Prostate gland (tissue), 2 donors: ENCODE results near the gene SMYD3.

ENCODE experiments used
- POLR2A ChIP-seq: fragments of 450-650 bp; IDR thresholded peaks from one replicate; pipeline ENCODE4 v1.6.1; 2016; ENCODE audit warnings: antibody characterized with exemption, mild to moderate bottlenecking
- POLR2AphosphoS5 ChIP-seq: sonication (generic); formaldehyde crosslinking; IDR thresholded peaks from one replicate; pipeline ENCODE4 v1.6.1; 2017; ENCODE audit warnings: antibody characterized with exemption
- TF ChIP-seq, protein P1 (sequence below), 4 experiments: fragments of 200-600 bp in 2 of 4; fragments of 450-650 bp in 2 of 4; sonication (generic) in 2 of 4; IDR thresholded peaks; 1 replicate in 3 of 4; 2 replicates in 1 of 4; pipeline ENCODE4 v1.5.1; 2016 to 2019; ENCODE audit warnings: antibody characterized with exemption in 4 of 4, mild to moderate bottlenecking in 2 of 4, moderate library complexity in 2 of 4

DNA sequence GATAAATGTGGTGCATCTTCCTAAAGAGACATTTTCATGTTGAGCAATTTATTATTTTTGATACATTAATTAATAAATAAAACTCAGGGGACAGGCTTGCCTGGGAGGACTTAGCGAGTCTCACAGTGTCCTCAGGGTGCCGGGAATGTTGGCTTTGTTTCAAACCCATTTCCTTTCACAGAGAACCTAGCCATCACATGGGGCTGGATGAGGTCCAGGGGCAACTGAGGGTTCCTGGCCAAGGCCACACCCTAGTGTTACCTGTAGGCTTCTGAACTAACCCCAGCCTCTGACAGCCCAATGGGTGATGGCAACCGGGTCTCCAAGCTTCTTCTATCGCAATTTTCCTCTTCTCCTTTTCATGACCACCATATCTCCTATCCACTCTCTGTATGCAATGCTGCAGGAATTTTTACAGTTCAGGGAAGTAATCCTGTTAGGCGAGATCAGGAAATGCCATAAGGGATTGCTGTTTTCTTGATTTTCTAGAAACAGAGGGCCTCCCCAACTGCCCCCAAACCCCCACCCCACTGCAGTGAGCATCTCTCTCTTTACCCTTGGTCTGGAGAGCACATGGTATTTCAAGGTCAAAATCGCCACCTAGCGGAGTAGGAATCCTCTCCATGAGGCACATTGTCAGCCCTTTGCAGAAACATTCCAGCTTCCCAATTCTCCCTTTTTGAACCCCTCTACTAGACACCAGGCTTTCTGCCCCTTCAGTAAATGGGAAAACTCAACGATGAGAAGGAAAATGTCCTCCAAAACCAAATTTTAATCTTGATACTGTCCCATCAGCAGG, 22.1 kb upstream of the SMYD3 start:
- no peak for TF ChIP-seq POLR2AphosphoS5
- TF ChIP-seq POLR2A = no peak
- TF ChIP-seq, protein P1, sequence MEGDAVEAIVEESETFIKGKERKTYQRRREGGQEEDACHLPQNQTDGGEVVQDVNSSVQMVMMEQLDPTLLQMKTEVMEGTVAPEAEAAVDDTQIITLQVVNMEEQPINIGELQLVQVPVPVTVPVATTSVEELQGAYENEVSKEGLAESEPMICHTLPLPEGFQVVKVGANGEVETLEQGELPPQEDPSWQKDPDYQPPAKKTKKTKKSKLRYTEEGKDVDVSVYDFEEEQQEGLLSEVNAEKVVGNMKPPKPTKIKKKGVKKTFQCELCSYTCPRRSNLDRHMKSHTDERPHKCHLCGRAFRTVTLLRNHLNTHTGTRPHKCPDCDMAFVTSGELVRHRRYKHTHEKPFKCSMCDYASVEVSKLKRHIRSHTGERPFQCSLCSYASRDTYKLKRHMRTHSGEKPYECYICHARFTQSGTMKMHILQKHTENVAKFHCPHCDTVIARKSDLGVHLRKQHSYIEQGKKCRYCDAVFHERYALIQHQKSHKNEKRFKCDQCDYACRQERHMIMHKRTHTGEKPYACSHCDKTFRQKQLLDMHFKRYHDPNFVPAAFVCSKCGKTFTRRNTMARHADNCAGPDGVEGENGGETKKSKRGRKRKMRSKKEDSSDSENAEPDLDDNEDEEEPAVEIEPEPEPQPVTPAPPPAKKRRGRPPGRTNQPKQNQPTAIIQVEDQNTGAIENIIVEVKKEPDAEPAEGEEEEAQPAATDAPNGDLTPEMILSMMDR (IDR thresholded peaks at IDR 0.05) = no peak
